ENCODE data around the gene IFT22. TPM values are rescaled to one million over a fixed set of nuclear protein-coding genes. Genes with fewer than 3 reads are reported as not detected.
A peak's percentile ranks its signal among the peaks of the same experiment; 100 is the strongest.

Gene IFT22
- total RNA-seq, 2 donors from 2014 or later, result 39.0 to 44.0 TPM

GRCh38 chr7:101363734-101364374 is 42.2 kb upstream of the IFT22 start:
- Mint-ChIP-seq H3K36me3 (ENCODE audit: low read depth) (peaks cover 15% of the 10 kb centered on the region), H3K4me3 (peak overlapping the region; percentile 69), H3K9me3 (peaks cover 4% of the 10 kb centered on the region), H3K27me3 (ENCODE audit: insufficient read depth) (peaks cover 9% of the 10 kb centered on the region), H3K27ac (no peak overlapping the region), H3K4me1 (peaks cover 4% of the 10 kb centered on the region)
- no peaks in the 10 kb centered on the region for H3K36me3 ChIP-seq (ENCODE audit: control insufficient read depth, insufficient read depth, low read length)
- peak; percentile 92 for DNase-seq
- peak overlapping the region; percentile 67 for H3K9ac ChIP-seq (ENCODE audit: extremely low read depth, low read length, poor library complexity, severe bottlenecking)
- TF ChIP-seq CTCF (conservative IDR thresholded peaks at IDR 0.05), result peak; percentile 99
- H3K27me3 ChIP-seq (ENCODE audit: control insufficient read depth, insufficient read depth, low read length, poor library complexity, severe bottlenecking), result peaks cover 5% of the 10 kb centered on the region
- no peaks in the 10 kb centered on the region for H3K4me1 ChIP-seq (ENCODE audit: control insufficient read depth, insufficient read depth, low read length)
- H3K9me3 ChIP-seq (ENCODE audit: control insufficient read depth, low read length), result peaks cover 6% of the 10 kb centered on the region
- WGBS, 2 experiments (ENCODE audit: insufficient coverage in 1 of 2, insufficient read length in 1 of 2), result 1% methylated on average over 37 to 52 of the region's 52 CpGs
- peak overlapping the region; percentile 78 for H3K4me3 ChIP-seq (ENCODE audit: low read length)
- H3K27ac ChIP-seq (ENCODE audit: low read depth, low read length), result no peak overlapping the region

GRCh38 chr7:101363196-101363733 is 41.7 kb upstream of the IFT22 start:
- Mint-ChIP-seq H3K4me3 (peak overlapping the region; percentile 69), H3K36me3 (ENCODE audit: low read depth) (peaks cover 13% of the 10 kb centered on the region), H3K4me1 (peaks cover 4% of the 10 kb centered on the region), H3K9me3 (peaks cover 4% of the 10 kb centered on the region), H3K27ac (no peak overlapping the region), H3K27me3 (ENCODE audit: insufficient read depth) (peaks cover 9% of the 10 kb centered on the region)
- Histone ChIP-seq H3K36me3 (ENCODE audit: control insufficient read depth, insufficient read depth, low read length) (no peaks in the 10 kb centered on the region), H3K27me3 (ENCODE audit: control insufficient read depth, insufficient read depth, low read length, poor library complexity, severe bottlenecking) (peaks cover 5% of the 10 kb centered on the region), H3K27ac (ENCODE audit: low read depth, low read length) (no peak overlapping the region), H3K9me3 (ENCODE audit: control insufficient read depth, low read length) (peaks cover 6% of the 10 kb centered on the region), H3K9ac (ENCODE audit: extremely low read depth, low read length, poor library complexity, severe bottlenecking) (peak overlapping the region; percentile 67), H3K4me3 (ENCODE audit: low read length) (peak overlapping the region; percentile 78), H3K4me1 (ENCODE audit: control insufficient read depth, insufficient read depth, low read length) (no peaks in the 10 kb centered on the region)
- DNase-seq, result no peak
- no peak for TF ChIP-seq CTCF (conservative IDR thresholded peaks at IDR 0.05)
- WGBS, 2 experiments (ENCODE audit: insufficient coverage in 1 of 2, insufficient read length in 1 of 2), result 0% methylated on average over 38 of the region's 46 CpGs; no CpG with 5 or more reads in 1 of the 2 experiments

GRCh38 chr7:101362334-101363195 is 41.0 kb upstream of the IFT22 start, which contains the start of gene COL26A1:
Gene COL26A1, plus strand, starts transcription at chr7:101362875. Its CDS starts 158 bp downstream, at chr7:101363033.
- Histone ChIP-seq H3K9me3 (ENCODE audit: control insufficient read depth, low read length) (no peaks in the 10 kb centered on the region), H3K4me1 (ENCODE audit: control insufficient read depth, insufficient read depth, low read length) (no peaks in the 10 kb centered on the region), H3K4me3 (ENCODE audit: low read length) (peak within 1 kb of the TSS; percentile 78), H3K27ac (ENCODE audit: low read depth, low read length) (no peak within 1 kb of the TSS), H3K36me3 (ENCODE audit: control insufficient read depth, insufficient read depth, low read length) (no peaks in the 10 kb centered on the region), H3K9ac (ENCODE audit: extremely low read depth, low read length, poor library complexity, severe bottlenecking) (peak within 1 kb of the TSS; percentile 67), H3K27me3 (ENCODE audit: control insufficient read depth, insufficient read depth, low read length, poor library complexity, severe bottlenecking) (peaks cover 5% of the 10 kb centered on the region)
- DNase-seq, result peak; percentile 90
- Mint-ChIP-seq H3K4me1 (peaks cover 4% of the 10 kb centered on the region), H3K27me3 (ENCODE audit: insufficient read depth) (peaks cover 9% of the 10 kb centered on the region), H3K27ac (no peak within 1 kb of the TSS), H3K36me3 (ENCODE audit: low read depth) (peaks cover 7% of the 10 kb centered on the region), H3K9me3 (peaks cover 4% of the 10 kb centered on the region), H3K4me3 (peak within 1 kb of the TSS; percentile 69)
- 3 to 10% methylated on average over 30 to 75 of the region's 76 CpGs for WGBS, 2 experiments (ENCODE audit: insufficient coverage in 1 of 2, insufficient read length in 1 of 2)
- no peak for TF ChIP-seq CTCF (conservative IDR thresholded peaks at IDR 0.05)
